GM21576 (cell line): ENCODE results near the gene NDUFAF2.
"Not testable (repeated sequence)": the region's sequence is repeated elsewhere in the genome, so short reads cannot be mapped to it uniquely, and the experiment has no call there.

ENCODE experiments used
- ATAC-seq: cut with Tn5 transposase; IDR thresholded peaks from one replicate; pipeline ENCODE4 v1.9.1; 2021; ENCODE audit warnings: mild to moderate bottlenecking, moderate library complexity; ENCODE audit not compliant: unreplicated experiment

The NDUFAF2 gene

GRCh38 chr5:61168951-61169350 is 223.9 kb downstream of the NDUFAF2 start:
- ATAC-seq, result no peak

- ATAC-seq, result no peak
Measured at GRCh38 chr5:61171479-61171878, 226.5 kb downstream of the NDUFAF2 start.

GRCh38 chr5:61176631-61177030 is 231.6 kb downstream of the NDUFAF2 start:
- no peak for ATAC-seq

GRCh38 chr5:61177070-61177469 is 232.1 kb downstream of the NDUFAF2 start:
- no peak for ATAC-seq

- ATAC-seq, result peak; percentile 84
Measured at GRCh38 chr5:61177716-61178115, 232.7 kb downstream of the NDUFAF2 start.

GRCh38 chr5:61178702-61179101 is 233.7 kb downstream of the NDUFAF2 start:
- ATAC-seq, result no peak

- ATAC-seq, result no peak
Measured at GRCh38 chr5:61180886-61181285, 235.9 kb downstream of the NDUFAF2 start.

- ATAC-seq, result no peak
Measured at GRCh38 chr5:61182449-61182848, 237.4 kb downstream of the NDUFAF2 start.

GRCh38 chr5:61183538-61183937 is 238.5 kb downstream of the NDUFAF2 start:
- no peak for ATAC-seq

- no peak for ATAC-seq
Measured at GRCh38 chr5:61184708-61185107, 239.7 kb downstream of the NDUFAF2 start.

- no peak for ATAC-seq
Measured at GRCh38 chr5:61186634-61187033, 241.6 kb downstream of the NDUFAF2 start.

GRCh38 chr5:61187352-61187751 is 242.3 kb downstream of the NDUFAF2 start:
- not testable (repeated sequence) for ATAC-seq

GRCh38 chr5:61187826-61188225 is 242.8 kb downstream of the NDUFAF2 start:
- not testable (repeated sequence) for ATAC-seq

- ATAC-seq, result no peak
Measured at GRCh38 chr5:61198606-61199005, 253.6 kb downstream of the NDUFAF2 start.

- ATAC-seq, result no peak
Measured at GRCh38 chr5:61200582-61201155, 255.7 kb downstream of the NDUFAF2 start.

- ATAC-seq, result no peak
Measured at GRCh38 chr5:61202213-61202612, 257.2 kb downstream of the NDUFAF2 start.
